Astrocyte of the cerebellum (primary cell): ENCODE results near the gene PRKX.
"Not testable (repeated sequence)": the region's sequence is repeated elsewhere in the genome, so short reads cannot be mapped to it uniquely, and the experiment has no call there.

Experiments
- DNase-seq: peaks from one replicate; pipeline ENCODE4 v3.0.0-alpha.2; 2011; ENCODE audit warnings: low read depth
- H3K4me3 ChIP-seq: 2 replicates; pipeline ENCODE4 v1.5.1; 2011; ENCODE audit warnings: mild to moderate bottlenecking, low read depth, low read length, moderate library complexity
- CTCF ChIP-seq: IDR thresholded peaks from 2 replicates; pipeline ENCODE4 v1.5.1; 2012; ENCODE audit warnings: low read length, low read depth, moderate library complexity, mild to moderate bottlenecking; ENCODE audit errors: missing control alignments
- in situ Hi-C: cut with HindIII; loops from 2 replicates; pipeline ENCODE4 v1.10.0; 2017; ENCODE audit warnings: low sequenced_read_pairs

The PRKX gene

GRCh38 chrX:3733043-3733430 lies 19.6 kb upstream of the PRKX start:
- in situ Hi-C loops, result no loop called here
- H3K4me3 ChIP-seq, result no peak overlapping the region
- no peak for DNase-seq
- TF ChIP-seq CTCF, result no peak

GRCh38 chrX:3732326-3733042 lies 19.0 kb upstream of the PRKX start:
- in situ Hi-C loops, DNase-seq, H3K4me3 ChIP-seq: not testable (repeated sequence)

- in situ Hi-C loops, result no loop called here
- no peak for DNase-seq
- H3K4me3 ChIP-seq, result no peak overlapping the region
- TF ChIP-seq CTCF, result no peak
Observed at GRCh38 chrX:3728454-3728853, 15.0 kb upstream of the PRKX start.

- DNase-seq, H3K4me3 ChIP-seq, in situ Hi-C loops: not testable (repeated sequence)
Observed at GRCh38 chrX:3723460-3723859, 10.0 kb upstream of the PRKX start.

GRCh38 chrX:3717742-3718420 lies 4.4 kb upstream of the PRKX start:
- no peak for TF ChIP-seq CTCF
- no peak for DNase-seq
- no peak overlapping the region for H3K4me3 ChIP-seq
- in situ Hi-C loops, result no loop called here

GRCh38 chrX:3715921-3716320 lies 2.5 kb upstream of the PRKX start:
- TF ChIP-seq CTCF, result no peak
- in situ Hi-C loops, result no loop called here
- no peak overlapping the region for H3K4me3 ChIP-seq
- no peak for DNase-seq

- DNase-seq, H3K4me3 ChIP-seq, in situ Hi-C loops: not testable (repeated sequence)
Observed at GRCh38 chrX:3714706-3715479, 1.4 kb upstream of the PRKX start.

GRCh38 chrX:3713937-3714434 lies 537 bp upstream of the PRKX start:
- TF ChIP-seq CTCF, result no peak
- in situ Hi-C loops, result no loop called here

More at GRCh38 chrX:3713937-3714434, 537 bp upstream of the PRKX start:
- peak overlapping the region; percentile 57 for H3K4me3 ChIP-seq
- no peak for DNase-seq
